Amygdala (tissue), 56 donors: ENCODE results near the gene FMN1.
A peak's percentile ranks its signal among the peaks of the same experiment; 100 is the strongest.

ENCODE experiments used
- DNase-seq, 56 donors: peaks; one replicate each; lab custom pipeline; 2025; lab: John Stamatoyannopoulos, UW

FMN1 gene

GRCh38 chr15:32843219-32843815 is 351.2 kb downstream of the FMN1 start:
- DNase-seq = no peak

- DNase-seq = no peak
These were observed 352.4 kb downstream of the FMN1 start for GRCh38 chr15:32842081-32842480.

GRCh38 chr15:32840507-32841245 is 353.8 kb downstream of the FMN1 start:
- DNase-seq = no peak

GRCh38 chr15:32838820-32839219 is 355.7 kb downstream of the FMN1 start:
- DNase-seq = peak in 48 of 56 donors; percentile 1 to 83 (median 42)

GRCh38 chr15:32838338-32838737 is 356.2 kb downstream of the FMN1 start:
- DNase-seq = peak in 28 of 56 donors; percentile 2 to 47 (median 12)

- peak in 1 of 56 donors; percentile 8 for DNase-seq
These were observed 356.6 kb downstream of the FMN1 start for GRCh38 chr15:32837935-32838334.

- DNase-seq = no peak
These were observed 360.4 kb downstream of the FMN1 start for GRCh38 chr15:32834156-32834555.

GRCh38 chr15:32833379-32833821 is 361.1 kb downstream of the FMN1 start:
- DNase-seq = no peak

- DNase-seq = no peak
These were observed 363.0 kb downstream of the FMN1 start for GRCh38 chr15:32831485-32831884.

GRCh38 chr15:32830241-32830640 is 364.3 kb downstream of the FMN1 start:
- no peak for DNase-seq

GRCh38 chr15:32829436-32829835 is 365.1 kb downstream of the FMN1 start:
- no peak for DNase-seq

- DNase-seq = no peak
These were observed 365.9 kb downstream of the FMN1 start for GRCh38 chr15:32828507-32829186.

- no peak for DNase-seq
These were observed 367.8 kb downstream of the FMN1 start for GRCh38 chr15:32826685-32827084.

GRCh38 chr15:32825219-32825618 is 369.3 kb downstream of the FMN1 start:
- no peak for DNase-seq

- no peak for DNase-seq
These were observed 369.7 kb downstream of the FMN1 start for GRCh38 chr15:32824777-32825176.

GRCh38 chr15:32823750-32824149 is 370.8 kb downstream of the FMN1 start:
- no peak for DNase-seq

- DNase-seq = no peak
These were observed 371.8 kb downstream of the FMN1 start for GRCh38 chr15:32822739-32823138.

- DNase-seq = no peak
These were observed 375.1 kb downstream of the FMN1 start for GRCh38 chr15:32819448-32819847.

GRCh38 chr15:32818758-32819447 is 375.6 kb downstream of the FMN1 start:
- peak in 1 of 56 donors; percentile 2 for DNase-seq

- no peak for DNase-seq
These were observed 376.9 kb downstream of the FMN1 start for GRCh38 chr15:32817577-32817976.

GRCh38 chr15:32807331-32807730 is 387.2 kb downstream of the FMN1 start:
- no peak for DNase-seq
